Glutamatergic neuron (in vitro differentiated cells): ENCODE measurements around the gene SLC3A2. TPM values are rescaled to one million over a fixed set of nuclear protein-coding genes. Genes with fewer than 3 reads are reported as not detected.
"Not testable (repeated sequence)": the region's sequence is repeated elsewhere in the genome, so short reads cannot be mapped to it uniquely, and the experiment has no call there.

ENCODE experiments used
- DNase-seq: peaks from one replicate; pipeline ENCODE4 v3.0.0; 2022
- H3K27ac Mint-ChIP-seq: one replicate; pipeline ENCODE4 v1.8.0; 2020; ENCODE audit warnings: mild to moderate bottlenecking, mixed read lengths, inconsistent platforms; ENCODE audit not compliant: unreplicated experiment
- H3K27me3 Mint-ChIP-seq: one replicate; pipeline ENCODE4 v1.8.0; 2020; ENCODE audit warnings: mild to moderate bottlenecking, moderate library complexity, mixed read lengths, inconsistent platforms; ENCODE audit not compliant: unreplicated experiment
- H3K36me3 Mint-ChIP-seq: one replicate; pipeline ENCODE4 v1.8.0; 2020; ENCODE audit warnings: mild to moderate bottlenecking, mixed read lengths, inconsistent platforms; ENCODE audit not compliant: unreplicated experiment
- H3K4me1 Mint-ChIP-seq: one replicate; pipeline ENCODE4 v1.8.0; 2020; ENCODE audit warnings: mild to moderate bottlenecking, low read depth, mixed read lengths, inconsistent platforms; ENCODE audit not compliant: unreplicated experiment
- H3K4me3 Mint-ChIP-seq: one replicate; pipeline ENCODE4 v1.8.0; 2020; ENCODE audit warnings: mild to moderate bottlenecking, mixed read lengths, inconsistent platforms; ENCODE audit not compliant: unreplicated experiment
- H3K9me3 Mint-ChIP-seq: one replicate; pipeline ENCODE4 v1.8.0; 2020; ENCODE audit warnings: mild to moderate bottlenecking, moderate library complexity, mixed read lengths, inconsistent platforms; ENCODE audit not compliant: unreplicated experiment
- CTCF ChIP-seq: fragments of 200-600 bp; sonication (generic); IDR thresholded peaks from one replicate; pipeline ENCODE4 v1.5.0; 2021; ENCODE audit not compliant: partially characterized antibody, unreplicated experiment
- total RNA-seq: library from RNA; stranded (reverse); fragmentation: NEBNext Ultra II Directional; extraction: Animal tissue kit (Norgen Biotek cat#: 25700); gene quantifications from one replicate; pipeline ENCODE4 v1.2.1, GENCODE V29; 2021; ENCODE audit not compliant: unreplicated experiment

SLC3A2 gene
- total RNA-seq, 1 donor from 2014 or later = 221 TPM

GRCh38 chr11:62835336-62835735, 45.4 kb upstream of the SLC3A2 start:
- Mint-ChIP-seq H3K4me3 (no peak overlapping the region), H3K27ac (no peak overlapping the region), H3K4me1 (peaks cover 2% of the 10 kb centered on the region), H3K36me3 (peaks cover 4% of the 10 kb centered on the region), H3K27me3 (peaks cover 18% of the 10 kb centered on the region), H3K9me3 (peaks cover 18% of the 10 kb centered on the region)
- no peak for DNase-seq
- no peak for TF ChIP-seq CTCF

GRCh38 chr11:62839050-62839945, 41.4 kb upstream of the SLC3A2 start, which contains the start of gene WDR74:
TSS of gene WDR74 (minus strand) at chr11:62839590. CDS start at chr11:62839570, 20 bp downstream.
- H3K36me3 Mint-ChIP-seq = peaks cover 4% of the 10 kb centered on the region
- peaks cover 2% of the 10 kb centered on the region for H3K4me1 Mint-ChIP-seq
- DNase-seq = peak; percentile 86
- peaks cover 14% of the 10 kb centered on the region for H3K27me3 Mint-ChIP-seq
- peaks cover 18% of the 10 kb centered on the region for H3K9me3 Mint-ChIP-seq
- TF ChIP-seq CTCF = no peak
- H3K27ac Mint-ChIP-seq = no peak within 1 kb of the TSS
- no peak within 1 kb of the TSS for H3K4me3 Mint-ChIP-seq

- not testable (repeated sequence) for H3K36me3 Mint-ChIP-seq, H3K4me3 Mint-ChIP-seq, H3K4me1 Mint-ChIP-seq, H3K27ac Mint-ChIP-seq
- peak; percentile 55 for DNase-seq
- Mint-ChIP-seq H3K27me3 (peaks cover 14% of the 10 kb centered on the region), H3K9me3 (peaks cover 18% of the 10 kb centered on the region)
Observed at GRCh38 chr11:62840721-62841360, 39.9 kb upstream of the SLC3A2 start.

- Mint-ChIP-seq H3K36me3 (peaks cover 1% of the 10 kb centered on the region), H3K27ac (no peak overlapping the region), H3K27me3 (peaks cover 14% of the 10 kb centered on the region), H3K4me3 (no peak overlapping the region), H3K4me1 (peaks cover 2% of the 10 kb centered on the region), H3K9me3 (peaks cover 17% of the 10 kb centered on the region)
- DNase-seq = peak; percentile 79
- TF ChIP-seq CTCF = no peak
Observed at GRCh38 chr11:62841361-62842170, 39.1 kb upstream of the SLC3A2 start.

GRCh38 chr11:62842171-62842741, 38.4 kb upstream of the SLC3A2 start:
- peaks cover 15% of the 10 kb centered on the region for H3K9me3 Mint-ChIP-seq
- DNase-seq = peak; percentile 38
- no peak overlapping the region for H3K4me3 Mint-ChIP-seq
- H3K27ac Mint-ChIP-seq = no peak overlapping the region
- no peaks in the 10 kb centered on the region for H3K36me3 Mint-ChIP-seq
- TF ChIP-seq CTCF = no peak
- peaks cover 2% of the 10 kb centered on the region for H3K4me1 Mint-ChIP-seq
- H3K27me3 Mint-ChIP-seq = peaks cover 14% of the 10 kb centered on the region

- H3K36me3 Mint-ChIP-seq, H3K4me1 Mint-ChIP-seq, DNase-seq, H3K27ac Mint-ChIP-seq, H3K4me3 Mint-ChIP-seq: not testable (repeated sequence)
- Mint-ChIP-seq H3K9me3 (peaks cover 15% of the 10 kb centered on the region), H3K27me3 (peaks cover 14% of the 10 kb centered on the region)
Observed at GRCh38 chr11:62842891-62843290, 37.8 kb upstream of the SLC3A2 start.
